Measurements from ENCODE around the gene DOK7.

- TF ChIP-seq ZFX (IDR thresholded peaks at IDR 0.05; ENCODE audit: borderline replicate concordance) = no peak
- peak; percentile 99 for TF ChIP-seq CTCF (IDR thresholded peaks at IDR 0.05)
Measured at GRCh38 chr4:3480528-3481112, 17.5 kb downstream of the DOK7 start.

All from 22Rv1 (cell line).